Measurements from ENCODE around the gene ZNF341. TPM values are rescaled to one million over a fixed set of nuclear protein-coding genes. Genes with fewer than 3 reads are reported as not detected.

Gene ZNF341
- total RNA-seq, 1 donor from 2014 or later = 5.3 TPM

DNA sequence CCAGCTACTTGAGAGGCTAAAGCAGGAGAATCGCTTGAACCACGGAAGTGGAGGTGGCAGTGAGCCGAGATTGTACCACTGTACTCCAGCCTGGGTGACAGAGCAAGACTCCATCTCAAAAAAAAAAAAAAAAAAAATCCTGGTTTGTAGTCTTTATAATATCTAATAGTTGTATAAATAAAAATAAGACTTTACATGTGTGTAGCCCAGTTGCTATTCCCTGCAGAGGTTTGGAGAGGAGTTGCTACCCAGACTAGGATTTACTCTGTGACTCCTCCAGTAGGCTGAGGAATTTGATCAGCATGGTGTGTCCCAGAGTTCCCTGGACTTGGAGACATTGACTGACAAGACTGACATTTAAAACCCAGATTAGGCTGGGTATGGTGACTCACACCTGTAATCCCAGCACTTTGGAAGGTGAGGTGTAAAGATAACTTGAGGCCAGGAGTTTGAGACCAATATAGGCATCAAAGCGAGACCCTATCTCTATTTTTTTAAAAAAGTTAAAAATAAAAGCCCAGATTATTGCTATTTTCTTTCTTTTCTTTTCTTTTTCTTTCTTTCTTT is 89.6 kb downstream of the ZNF341 start:
- TF ChIP-seq, protein P1, sequence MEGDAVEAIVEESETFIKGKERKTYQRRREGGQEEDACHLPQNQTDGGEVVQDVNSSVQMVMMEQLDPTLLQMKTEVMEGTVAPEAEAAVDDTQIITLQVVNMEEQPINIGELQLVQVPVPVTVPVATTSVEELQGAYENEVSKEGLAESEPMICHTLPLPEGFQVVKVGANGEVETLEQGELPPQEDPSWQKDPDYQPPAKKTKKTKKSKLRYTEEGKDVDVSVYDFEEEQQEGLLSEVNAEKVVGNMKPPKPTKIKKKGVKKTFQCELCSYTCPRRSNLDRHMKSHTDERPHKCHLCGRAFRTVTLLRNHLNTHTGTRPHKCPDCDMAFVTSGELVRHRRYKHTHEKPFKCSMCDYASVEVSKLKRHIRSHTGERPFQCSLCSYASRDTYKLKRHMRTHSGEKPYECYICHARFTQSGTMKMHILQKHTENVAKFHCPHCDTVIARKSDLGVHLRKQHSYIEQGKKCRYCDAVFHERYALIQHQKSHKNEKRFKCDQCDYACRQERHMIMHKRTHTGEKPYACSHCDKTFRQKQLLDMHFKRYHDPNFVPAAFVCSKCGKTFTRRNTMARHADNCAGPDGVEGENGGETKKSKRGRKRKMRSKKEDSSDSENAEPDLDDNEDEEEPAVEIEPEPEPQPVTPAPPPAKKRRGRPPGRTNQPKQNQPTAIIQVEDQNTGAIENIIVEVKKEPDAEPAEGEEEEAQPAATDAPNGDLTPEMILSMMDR (IDR thresholded peaks at IDR 0.05; ENCODE audit: unreplicated experiment) = no peak
- Mint-ChIP-seq H3K9me3 (no peaks in the 10 kb centered on the region), H3K4me1 (peaks cover 43% of the 10 kb centered on the region), H3K27ac (no peak overlapping the region), H3K27me3 (ENCODE audit: low read depth) (no peaks in the 10 kb centered on the region), H3K36me3 (peaks cover 4% of the 10 kb centered on the region), H3K4me3 (no peak overlapping the region)
- DNase-seq (ENCODE audit: low spot score in 2 of 2, unreplicated experiment in 2 of 2) = no peak

DNA sequence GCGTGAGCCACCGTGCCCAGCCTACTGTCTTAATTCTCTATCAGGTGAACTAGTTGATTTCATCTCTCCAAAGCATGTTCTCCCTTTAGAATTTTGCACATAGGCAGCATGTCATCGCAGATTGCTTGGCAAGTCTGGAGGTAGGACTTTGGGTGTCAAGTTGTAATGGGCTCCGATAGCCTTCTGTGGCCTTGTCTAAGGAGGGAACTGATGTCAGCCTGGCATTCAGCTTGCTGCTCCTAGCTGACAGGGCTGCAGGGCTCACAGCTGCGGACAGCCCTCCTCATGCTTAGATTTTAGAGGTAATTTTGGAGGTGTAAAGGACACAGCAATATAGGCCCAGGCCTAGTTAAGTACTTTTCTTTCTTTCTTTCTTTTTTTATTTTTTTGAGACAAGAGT is 90.6 kb downstream of the ZNF341 start:
- Mint-ChIP-seq H3K27ac (no peak overlapping the region), H3K4me3 (no peak overlapping the region), H3K27me3 (ENCODE audit: low read depth) (no peaks in the 10 kb centered on the region), H3K36me3 (peaks cover 4% of the 10 kb centered on the region), H3K4me1 (peaks cover 45% of the 10 kb centered on the region), H3K9me3 (no peaks in the 10 kb centered on the region)
- TF ChIP-seq, protein P1 (IDR thresholded peaks at IDR 0.05; ENCODE audit: unreplicated experiment) = no peak
- DNase-seq (ENCODE audit: low spot score in 2 of 2, unreplicated experiment in 2 of 2) = no peak

DNA sequence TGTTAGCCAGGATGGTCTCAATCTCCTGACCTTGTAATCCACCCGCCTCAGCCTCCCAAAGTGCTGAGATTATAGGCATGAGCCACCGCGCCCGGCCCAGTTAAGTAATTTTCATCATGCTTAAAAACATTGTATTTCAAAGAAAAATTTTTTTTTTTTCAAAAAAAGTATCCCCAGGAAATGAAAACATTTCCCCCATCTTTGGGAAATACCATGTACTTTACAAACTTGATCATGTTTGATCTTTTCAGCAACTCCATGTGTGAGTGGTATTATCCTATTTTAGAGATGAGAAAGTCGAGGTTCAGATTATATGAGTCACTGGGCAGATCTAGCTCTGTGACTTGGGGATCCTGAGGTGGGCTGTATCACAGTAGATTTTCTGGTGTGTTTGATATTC is 91.2 kb downstream of the ZNF341 start:
- H3K27ac Mint-ChIP-seq = no peak overlapping the region
- H3K4me3 Mint-ChIP-seq = no peak overlapping the region
- TF ChIP-seq, protein P1 (IDR thresholded peaks at IDR 0.05; ENCODE audit: unreplicated experiment) = no peak
- H3K9me3 Mint-ChIP-seq = no peaks in the 10 kb centered on the region
- peaks cover 45% of the 10 kb centered on the region for H3K4me1 Mint-ChIP-seq
- peaks cover 4% of the 10 kb centered on the region for H3K36me3 Mint-ChIP-seq
- H3K27me3 Mint-ChIP-seq (ENCODE audit: low read depth) = no peaks in the 10 kb centered on the region
- DNase-seq (ENCODE audit: low spot score in 2 of 2, unreplicated experiment in 2 of 2) = no peak

DNA sequence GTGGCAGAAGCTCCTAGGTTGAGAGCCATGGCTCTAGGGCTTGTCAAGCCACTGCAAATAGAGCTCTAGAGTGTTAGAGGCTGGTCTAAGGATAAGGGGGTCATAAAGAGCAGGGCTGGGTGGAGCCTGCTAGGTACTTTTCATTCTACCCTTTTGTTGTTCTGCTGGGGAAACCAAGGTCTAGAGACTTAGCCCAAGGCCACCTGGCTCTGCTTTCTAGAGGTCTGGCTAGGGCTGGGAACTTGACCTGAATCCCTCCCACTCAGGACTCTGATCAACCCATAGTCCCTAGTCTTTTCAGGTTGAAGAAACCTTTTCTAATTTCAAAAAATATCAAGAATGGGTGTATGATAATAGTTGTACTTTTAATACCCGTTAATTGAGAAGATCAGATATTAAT is 93.1 kb downstream of the ZNF341 start:
- TF ChIP-seq, protein P1 (IDR thresholded peaks at IDR 0.05; ENCODE audit: unreplicated experiment) = no peak
- Mint-ChIP-seq H3K4me1 (peaks cover 51% of the 10 kb centered on the region), H3K27me3 (ENCODE audit: low read depth) (no peaks in the 10 kb centered on the region), H3K27ac (no peak overlapping the region), H3K9me3 (no peaks in the 10 kb centered on the region), H3K4me3 (no peak overlapping the region), H3K36me3 (no peaks in the 10 kb centered on the region)
- no peak for DNase-seq (ENCODE audit: low spot score in 2 of 2, unreplicated experiment in 2 of 2)

DNA sequence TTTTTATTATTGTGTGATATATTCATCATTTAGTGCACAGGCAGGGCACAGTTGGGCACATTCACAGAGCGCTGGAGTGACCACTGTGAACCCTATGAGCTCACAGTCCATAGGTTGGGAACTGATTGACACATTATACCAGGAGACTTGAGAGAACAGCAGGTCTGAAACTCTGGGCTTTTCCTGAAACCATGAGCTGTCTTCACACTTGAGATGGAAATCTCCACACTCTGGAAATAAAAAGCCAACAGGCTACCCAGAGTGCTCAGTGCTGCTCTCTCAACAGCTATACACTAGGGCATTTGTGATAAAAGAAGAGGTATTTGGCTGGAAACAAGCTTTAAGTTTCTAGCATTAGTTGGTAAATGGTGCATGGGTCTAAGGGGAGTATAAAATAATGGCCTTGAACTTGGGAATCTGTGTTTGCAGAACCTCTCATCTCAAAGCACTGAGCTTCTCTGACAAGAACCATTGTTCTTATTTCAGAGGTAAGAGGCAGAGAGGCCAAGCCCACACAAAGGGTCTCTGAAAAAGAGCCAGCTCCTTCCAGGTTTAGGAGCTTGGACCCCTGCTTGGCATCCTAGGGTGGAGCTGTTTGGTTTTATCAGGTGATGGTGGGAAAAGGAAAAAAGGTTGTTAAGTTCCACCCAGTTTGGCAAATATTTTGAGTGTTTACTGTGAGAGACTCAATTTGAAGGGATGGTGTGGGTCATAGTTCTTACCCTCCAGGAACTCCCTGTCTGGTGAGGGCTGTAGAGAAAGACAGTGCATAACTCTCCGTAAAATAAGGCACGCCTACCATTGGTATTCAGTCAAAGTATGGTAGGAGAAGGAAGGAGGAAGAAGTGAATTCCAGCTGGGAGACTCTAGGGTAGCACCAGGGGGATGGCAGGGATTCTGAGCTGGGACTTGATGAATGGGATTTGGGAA is 93.8 kb downstream of the ZNF341 start:
- Mint-ChIP-seq H3K36me3 (no peaks in the 10 kb centered on the region), H3K9me3 (no peaks in the 10 kb centered on the region), H3K27ac (peak overlapping the region; percentile 80)

More for the DNA sequence above, 93.8 kb downstream of the ZNF341 start:
- DNase-seq (ENCODE audit: low spot score in 2 of 2, unreplicated experiment in 2 of 2) = no peak
- H3K27me3 Mint-ChIP-seq (ENCODE audit: low read depth) = no peaks in the 10 kb centered on the region
- TF ChIP-seq, protein P1 (IDR thresholded peaks at IDR 0.05; ENCODE audit: unreplicated experiment) = no peak
- peaks cover 55% of the 10 kb centered on the region for H3K4me1 Mint-ChIP-seq
- H3K4me3 Mint-ChIP-seq = no peak overlapping the region
